ENCODE measurements around the gene VARS1.

VARS1 gene

DNA sequence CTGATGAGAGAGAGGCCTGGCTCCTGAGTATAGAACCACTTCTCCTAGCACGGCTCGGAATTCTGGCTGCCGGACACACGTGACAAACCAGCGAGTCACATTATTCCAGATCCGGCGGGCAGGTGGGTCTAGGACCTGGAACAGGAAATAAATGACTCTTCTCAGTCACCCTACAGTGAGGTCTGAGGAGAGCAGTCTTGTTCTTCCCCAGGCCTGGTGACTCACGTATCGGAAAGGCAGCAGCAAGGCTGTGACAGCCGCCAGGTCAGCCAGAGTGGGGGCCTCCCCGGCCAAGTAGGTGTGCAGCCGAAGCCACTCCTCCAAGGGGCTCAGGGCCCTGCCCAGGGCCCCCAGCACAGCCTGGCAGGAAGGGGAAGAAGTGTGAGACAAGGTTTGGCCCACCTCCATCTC lies 2.8 kb downstream of the VARS1 start:
- no peak for DNase-seq

DNA sequence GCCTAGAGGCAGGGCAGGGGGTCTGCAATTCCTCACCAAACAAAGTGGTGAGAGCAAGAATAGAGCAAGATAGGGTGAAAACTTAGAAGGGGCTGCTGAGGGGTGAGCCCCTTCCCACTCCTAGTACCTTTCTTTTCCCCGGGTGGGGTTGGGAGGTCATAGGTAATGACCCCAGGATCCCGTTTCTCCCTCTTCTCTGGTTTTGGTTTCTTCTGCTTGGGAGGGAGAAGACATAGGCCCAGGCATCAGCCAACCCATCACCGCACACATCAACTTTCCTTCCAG lies 3.5 kb downstream of the VARS1 start:
- no peak for DNase-seq

DNA sequence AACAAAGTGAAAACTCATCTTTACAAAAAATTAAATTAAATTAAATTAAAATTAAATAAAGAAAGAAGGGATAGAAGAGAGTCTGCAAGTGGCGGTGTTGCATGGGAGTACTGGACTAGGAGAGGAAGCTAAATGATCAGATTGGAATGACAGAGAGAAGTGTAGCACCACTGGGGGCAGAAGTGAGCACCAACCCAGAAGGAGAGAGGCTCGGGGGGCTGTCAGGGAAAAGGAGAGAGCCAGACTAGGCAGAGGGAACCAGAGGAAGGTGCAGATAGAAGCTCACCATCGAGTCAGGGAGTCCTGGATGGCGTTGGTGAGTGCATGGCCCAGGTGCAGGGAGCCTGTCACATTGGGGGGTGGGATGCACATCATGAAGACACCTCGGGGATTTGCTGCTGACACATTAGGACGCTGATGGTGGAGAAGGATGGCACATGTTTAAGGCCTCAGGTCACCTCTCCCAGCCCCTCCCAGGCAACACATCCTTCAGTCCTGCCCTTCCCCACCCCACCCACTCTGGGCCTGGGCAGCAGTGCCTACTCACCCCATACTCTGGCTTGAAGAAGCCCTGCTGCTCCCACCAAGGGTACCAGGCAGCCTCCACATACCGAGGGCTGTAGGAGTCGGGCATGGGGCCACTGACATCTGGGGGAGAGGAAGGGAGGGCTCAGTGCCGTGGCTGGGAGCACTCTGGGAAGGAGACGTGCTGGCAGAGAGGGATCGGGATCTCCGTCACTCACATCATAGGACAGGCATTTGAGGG lies 4.0 kb downstream of the VARS1 start:
- DNase-seq: no peak

DNA sequence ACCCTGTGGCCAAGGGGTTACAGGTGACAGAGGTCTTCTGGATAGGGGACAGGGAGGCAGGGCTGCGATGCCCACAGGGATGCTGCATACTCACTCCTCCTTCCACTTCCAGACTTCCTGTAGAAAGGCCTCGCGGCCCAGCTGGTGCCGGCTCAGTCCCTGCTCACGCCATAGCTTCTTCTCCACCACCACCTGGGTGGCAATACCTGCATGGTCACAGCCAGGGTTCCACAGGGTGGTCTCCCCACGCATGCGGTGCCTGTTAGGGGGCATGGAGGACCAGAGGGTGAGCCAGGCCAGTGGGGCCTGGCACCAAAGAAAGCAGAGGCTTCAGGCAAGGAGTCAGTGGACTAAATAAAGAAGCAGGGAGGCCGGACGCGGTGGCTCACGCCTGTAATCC lies 10.1 kb downstream of the VARS1 start:
- no peak for DNase-seq

DNA sequence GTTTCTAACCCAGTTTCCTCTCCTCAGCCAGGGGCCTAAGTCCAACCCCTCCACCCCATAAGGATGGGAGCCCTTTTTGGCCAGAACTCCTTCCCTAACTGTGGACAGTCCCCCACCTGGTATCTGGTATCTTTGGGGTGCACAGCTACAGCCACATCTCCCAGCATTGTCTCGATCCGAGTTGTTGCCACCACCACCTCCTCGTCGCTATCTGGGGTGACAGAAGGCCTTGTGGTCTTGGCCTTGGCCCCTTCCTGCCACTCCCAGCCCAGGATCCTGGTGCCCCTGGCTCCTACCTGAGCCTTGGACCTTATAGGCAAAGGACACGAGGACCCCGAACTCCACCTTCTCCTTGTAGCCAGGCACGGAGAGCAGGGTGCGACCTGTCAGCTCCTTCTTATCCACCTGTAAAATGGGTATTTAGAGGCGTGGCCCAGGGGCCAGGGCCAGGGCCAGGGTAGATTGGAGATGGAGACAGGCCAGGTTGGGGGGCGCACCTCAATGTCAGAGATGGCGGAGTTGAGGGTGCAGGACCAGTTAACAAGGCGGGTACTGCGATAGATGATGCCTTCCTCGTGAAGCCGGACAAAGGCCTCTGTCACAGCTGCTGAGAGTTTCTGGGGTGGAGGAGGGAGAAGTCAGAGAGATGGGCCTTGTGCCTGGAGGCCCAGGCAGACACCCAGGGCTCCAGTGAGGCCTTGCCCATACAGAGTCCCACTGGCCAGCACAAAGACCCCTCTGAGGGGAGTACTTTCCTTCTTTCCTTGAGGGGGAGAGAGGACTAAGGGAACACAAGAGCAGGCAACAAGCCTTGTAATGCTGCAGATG lies 11.2 kb downstream of the VARS1 start:
- DNase-seq: no peak

DNA sequence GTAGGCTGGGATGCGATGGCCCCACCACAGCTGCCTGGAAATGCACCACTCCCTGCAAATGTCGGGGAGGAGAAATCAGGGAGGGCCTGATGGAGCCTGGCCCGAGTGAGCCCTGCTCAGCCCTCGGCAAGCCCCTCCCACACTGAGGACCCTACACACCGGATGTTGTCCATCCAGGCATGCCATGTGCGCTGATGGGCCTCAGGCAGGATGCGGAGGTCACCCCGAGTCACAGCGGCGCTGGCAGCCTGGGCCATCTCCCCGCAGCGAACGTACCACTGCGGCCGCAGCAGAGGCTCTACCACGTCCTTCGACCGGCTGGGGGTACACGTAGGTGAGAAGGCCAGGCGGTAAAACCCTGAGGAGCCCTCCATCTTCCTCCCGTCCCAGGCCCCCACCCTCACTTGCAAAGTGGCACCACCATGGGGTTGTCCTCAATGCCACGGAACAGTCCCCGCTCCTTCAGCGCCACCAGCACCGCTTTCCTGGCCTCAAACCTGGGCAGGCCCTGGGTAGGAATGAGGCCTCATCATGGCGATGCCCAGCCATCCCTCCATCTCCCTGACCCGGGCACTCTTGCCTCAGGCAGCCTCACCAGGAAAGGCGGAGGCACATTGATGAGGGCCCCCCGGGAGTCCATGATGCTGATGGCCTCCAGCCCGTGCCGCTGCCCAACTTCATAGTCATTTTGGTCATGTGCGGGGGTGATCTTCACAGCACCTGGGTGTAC lies 13.3 kb downstream of the VARS1 start:
- DNase-seq: no peak

DNA sequence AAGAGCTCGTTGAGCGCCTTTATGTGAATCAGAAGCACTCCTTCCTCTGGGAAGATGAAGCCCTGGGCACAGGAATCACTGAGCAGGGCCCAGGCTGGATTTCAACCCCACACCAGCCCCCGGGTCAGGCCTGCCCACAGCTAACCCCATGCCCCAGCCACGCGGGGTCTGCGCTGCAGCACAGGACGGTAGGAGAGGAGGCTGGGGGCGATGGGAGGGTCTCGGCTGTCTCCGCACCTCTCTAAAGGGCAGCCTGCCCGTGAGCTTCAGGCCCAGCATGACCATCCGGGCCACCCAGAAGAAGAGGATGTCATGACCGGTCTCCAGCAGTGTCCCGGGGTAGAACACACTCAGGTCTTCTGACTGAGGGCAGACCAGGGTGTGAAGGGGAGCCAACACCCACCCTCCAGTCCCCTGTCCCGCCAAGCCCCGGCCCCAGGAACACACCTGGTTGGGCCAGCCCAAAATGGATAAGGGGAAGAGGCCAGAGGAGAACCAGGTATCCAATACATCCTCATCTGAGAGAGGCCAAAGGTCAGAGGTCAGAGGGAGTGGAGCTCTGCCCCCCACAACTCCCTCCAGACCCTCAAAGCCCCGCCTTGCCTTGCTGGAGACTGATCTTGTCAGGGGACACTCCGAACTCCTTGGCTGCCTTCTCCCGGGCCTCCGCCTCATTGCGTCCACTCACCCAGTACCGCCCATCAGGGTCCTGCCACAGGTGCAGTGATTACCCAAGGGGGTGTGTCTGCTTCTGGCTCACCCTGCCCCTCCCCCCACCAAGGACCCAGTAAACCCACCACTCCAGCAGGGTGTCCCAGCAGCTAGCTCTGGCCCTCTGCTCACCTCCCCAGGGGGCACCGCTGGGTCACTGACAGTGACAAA lies 14.1 kb downstream of the VARS1 start:
- no peak for DNase-seq

DNA sequence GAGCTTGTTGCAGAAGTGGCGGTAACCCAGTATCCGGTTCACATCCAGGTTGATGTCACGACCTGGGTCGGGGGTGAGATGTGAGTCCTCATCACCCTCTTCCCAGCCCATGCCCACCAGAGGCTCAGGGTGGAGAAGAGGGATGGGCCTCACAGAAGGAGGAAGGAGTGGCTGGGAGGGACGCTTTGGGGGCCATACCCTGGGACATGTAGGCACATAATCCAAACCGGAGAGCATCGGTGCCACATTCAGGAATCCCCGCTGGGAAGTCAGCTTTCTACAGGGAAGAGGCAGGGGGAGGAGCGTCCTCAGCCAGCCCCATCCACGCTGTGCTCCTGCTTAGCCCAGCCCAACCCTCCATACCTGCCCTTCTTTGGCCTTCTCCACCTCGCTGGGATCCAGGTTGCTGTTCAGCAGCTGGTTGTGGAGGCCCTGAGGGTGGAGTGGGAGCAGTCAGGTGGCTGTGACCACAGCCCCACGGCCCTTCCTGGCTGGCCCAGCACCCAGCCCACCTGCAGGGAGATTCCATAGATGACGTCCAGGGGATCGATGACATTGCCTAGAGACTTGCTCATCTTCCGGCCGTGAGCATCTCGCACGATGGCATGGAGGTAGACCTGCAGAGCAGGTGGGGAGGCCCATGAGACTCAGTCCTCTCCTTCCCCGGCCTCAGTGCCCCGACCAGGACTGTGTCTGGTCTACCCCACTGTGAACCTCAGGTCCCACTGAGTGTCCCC lies 14.9 kb downstream of the VARS1 start:
- DNase-seq: no peak

DNA sequence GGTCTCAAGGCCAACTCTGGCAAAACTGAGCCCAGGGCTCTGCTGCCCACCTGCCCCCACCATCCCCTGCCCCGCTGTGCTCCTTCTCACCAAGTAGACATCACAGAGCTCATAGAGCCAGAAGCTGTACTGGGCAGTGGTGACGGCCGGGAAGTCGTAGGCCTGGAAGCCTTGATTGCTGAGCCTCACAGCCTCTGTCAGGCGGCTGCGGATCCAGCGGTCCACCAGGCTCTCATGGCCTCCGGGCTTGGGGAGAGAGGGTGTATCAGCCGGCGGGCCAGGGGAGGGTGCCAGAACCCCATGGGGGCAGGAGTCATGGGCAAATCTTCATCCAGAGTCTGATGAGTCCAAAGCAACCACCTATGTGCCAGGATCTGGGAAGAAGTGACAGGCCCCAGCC lies 15.6 kb downstream of the VARS1 start:
- DNase-seq: no peak

DNA sequence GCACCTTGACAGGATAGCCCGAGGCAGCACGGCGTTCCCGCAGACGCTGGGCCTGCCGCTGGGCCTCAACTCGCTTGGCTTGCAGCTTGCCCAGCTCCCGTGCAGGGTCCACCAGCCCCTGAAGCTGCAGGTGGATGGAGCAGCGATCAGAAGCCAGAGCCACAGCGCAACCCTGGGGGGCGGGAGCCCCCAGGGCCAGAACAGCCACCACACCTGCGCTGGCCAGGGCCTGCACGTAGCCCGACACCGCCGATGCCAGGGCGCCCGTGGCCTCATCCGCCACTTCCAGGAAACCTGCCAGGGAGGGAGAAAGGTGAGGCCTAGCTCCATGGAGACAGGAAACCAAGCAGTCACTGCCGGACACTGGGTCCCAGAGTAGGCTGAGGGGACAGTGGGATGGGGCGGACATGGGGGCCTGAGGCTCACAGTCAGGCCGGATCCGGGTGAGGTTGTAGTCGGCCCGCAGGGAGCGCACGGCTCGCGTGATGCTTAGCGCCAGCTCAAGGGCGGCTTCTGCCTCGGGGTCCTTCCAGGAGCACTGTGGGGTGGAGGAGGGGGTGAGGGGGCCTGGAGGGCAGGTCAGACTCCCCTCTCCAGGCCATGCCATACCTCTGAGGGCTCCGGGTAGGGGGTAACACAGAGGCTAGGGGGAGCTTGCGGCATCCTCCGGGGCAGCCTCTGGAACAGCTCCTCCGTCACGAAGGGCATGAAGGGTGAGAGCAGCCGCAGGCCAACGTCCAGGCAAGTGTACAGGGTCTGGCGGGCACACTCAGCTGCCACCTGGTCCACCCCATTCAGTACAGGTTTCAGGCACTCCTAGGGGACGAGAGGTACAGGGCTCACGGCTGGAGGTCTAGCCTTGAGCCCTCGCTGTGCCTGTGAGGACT lies 16.3 kb downstream of the VARS1 start:
- DNase-seq: no peak

DNA sequence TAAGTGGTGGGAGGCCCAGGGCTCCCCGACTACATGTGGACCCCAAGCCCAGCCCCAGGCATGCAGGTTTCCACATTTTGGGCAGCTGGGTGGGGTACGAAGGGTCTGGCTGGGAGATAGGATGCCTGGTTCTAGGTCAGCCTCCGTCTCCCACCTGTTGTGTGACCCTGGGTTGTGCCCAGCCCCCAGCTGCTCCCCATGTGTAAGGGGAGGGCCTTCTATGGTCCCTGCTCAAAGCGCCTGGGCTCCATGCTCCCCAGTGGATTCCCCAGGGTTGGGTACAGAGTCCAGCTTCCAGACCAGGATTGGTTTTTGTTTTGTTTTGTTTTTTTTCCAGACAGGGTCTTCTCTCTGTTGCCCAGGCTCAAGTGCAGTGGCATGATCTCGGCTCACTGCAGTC lies 17.4 kb downstream of the VARS1 start:
- DNase-seq: no peak

DNA sequence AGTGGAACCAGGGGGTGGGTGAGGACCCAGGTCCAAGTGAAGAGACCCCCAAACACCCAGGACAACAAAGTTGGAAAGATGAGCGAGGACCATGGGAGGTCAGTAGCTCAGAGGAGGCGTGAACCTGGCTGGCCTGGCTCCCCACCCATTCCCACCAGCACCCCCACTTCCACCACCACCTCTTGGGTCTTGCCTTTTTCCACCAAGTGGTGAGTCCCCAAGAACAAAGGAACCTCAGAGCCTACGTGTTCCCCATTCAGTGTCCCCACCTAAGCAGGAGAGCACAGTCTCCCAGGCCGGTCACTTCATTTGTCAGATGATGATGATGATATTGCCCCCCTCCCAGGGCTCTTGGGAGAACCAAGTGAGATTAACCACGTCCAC lies 17.9 kb downstream of the VARS1 start:
- DNase-seq: no peak

DNA sequence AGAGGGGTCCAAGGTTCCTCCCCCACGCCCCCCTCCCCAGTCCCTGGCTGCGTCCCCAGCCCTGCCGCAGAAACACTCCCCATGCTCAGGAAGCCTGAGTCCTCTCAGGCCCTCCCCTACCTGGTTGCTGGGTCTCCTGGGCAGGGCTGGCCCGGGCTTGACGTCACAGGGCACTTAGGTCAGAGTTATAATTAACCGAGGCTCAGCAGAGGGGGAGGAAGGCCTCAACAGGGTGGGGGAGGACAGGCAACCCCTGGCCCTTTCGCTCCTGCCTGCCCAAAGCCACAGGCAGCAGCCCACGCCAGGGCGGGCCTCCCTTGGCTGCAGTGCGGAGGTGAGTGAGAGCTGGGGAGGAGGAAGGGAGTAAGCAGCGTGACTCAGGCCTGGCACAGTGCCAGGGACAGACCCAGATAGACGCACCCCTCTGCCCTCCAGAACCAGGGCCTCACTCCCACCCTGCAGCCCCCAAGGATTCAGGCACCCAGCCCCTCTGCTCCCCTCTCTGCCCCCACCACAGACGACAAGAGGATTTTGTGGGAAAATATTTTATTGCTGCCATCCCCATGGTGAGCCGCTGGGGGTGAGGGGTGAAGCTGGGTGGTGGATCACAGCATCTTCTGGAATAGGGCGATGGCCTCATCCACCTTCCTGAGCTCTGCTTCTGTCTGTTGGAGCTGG lies 18.4 kb downstream of the VARS1 start, which contains the start of gene VWA7:
TSS of gene VWA7 (minus strand) at position 340 of the 678 bp plus-strand sequence. CDS start 549 bp downstream, outside the sequence.
- peak; percentile 34 to 81 (median 48) for DNase-seq

DNA sequence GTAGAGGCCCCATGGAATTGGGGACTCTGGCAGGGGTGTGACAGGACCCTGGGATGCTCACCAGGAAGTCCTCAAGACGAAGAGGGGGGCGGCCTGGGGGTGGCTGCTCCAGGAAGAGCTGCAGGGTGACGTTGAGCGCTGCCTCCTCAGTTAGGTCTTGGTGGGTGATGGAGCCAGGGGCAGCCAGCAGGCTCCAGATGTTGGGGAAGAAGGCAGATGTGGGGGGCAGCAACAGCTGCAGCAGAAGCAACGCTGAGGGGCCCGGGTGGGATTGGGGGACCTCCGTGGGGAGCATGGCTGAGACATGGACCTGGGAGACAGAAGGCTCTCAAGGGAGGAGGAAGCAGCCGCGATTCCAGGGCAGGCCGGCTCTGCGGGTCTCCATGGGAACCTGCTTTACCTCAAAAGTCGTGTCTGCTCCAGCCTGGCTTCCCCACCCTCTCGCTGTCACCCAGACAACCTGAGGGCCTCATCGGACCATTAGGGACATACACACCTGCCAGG lies 19.0 kb downstream of the VARS1 start:
- DNase-seq: no peak

DNA sequence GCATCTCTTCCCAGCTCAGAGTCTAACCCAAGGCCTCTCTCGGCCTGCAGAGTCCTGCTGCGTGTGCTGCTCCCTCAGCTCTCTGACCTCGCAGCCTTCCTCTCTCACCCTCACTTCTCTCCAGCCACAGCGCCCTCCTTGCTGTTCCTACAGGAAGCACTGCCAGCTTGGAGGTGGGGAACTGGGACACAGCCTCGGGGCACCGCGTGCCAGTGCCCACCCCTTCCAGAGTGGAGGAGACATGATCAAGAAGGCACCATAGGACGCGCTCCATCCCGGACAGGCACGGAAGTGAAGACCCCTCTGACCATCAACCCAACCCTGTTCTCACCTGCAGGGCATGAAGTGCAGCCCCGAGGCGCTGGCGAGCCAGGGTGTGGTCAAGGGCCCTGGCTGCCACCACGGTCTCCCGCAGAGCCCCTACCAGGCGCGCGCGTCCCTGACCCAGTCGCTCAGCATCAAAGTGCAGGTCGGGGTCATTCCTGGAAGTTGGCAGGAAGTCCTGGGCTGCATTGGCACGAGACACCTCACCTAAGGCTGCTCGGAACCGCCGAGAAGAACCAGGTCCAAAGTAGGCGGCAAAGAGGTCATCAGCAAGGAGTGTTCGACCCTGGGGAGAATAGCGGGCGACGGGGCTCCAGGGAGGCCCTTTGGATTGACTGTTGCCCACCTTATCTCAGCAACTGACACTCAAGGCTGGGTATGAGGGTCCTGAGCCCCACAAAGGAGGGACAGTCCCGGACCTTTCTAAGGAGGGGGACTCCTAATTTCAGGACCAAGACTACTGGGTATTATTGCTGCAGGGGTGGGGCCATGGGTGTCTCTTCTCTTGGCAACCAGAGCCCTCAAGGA lies 19.7 kb downstream of the VARS1 start:
- DNase-seq: no peak

DNA sequence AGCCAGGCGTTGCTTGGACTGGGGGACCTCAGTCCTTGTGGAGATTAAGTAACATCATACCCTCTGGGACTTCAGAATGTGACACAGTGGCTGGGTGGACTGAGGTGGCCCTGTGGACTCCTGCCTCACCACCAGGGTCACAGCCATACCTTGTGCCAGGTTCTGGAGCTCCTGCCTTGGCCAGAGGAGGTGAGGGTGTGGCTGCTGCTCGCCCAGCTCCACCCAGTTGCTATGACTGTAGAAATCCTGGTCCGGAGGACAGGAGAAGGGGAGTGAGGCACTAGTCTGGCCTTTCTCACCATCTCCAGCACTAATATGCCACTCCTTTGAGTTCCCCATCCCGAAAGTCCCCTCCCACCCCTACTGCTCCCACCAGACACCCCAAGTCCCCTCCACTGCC lies 20.4 kb downstream of the VARS1 start:
- DNase-seq: no peak

DNA sequence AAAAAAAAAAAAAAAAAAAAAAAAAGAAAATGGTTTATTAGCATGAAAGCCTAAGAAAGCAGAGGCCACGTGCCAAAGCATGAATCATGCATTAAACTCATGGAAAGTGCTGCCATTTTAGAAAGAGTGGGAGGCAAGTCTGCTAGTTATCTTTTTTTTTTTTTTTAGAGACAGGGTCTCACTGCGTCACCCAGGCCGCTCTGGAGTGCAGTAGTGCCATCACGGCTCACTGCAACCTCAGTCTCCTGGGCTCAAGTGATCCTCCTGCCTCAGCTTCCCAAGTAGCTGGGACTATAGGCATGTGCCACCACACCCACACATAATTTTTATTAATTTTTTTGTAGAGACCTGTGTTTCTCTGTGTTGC lies 23.6 kb downstream of the VARS1 start:
- no peak for DNase-seq

DNA sequence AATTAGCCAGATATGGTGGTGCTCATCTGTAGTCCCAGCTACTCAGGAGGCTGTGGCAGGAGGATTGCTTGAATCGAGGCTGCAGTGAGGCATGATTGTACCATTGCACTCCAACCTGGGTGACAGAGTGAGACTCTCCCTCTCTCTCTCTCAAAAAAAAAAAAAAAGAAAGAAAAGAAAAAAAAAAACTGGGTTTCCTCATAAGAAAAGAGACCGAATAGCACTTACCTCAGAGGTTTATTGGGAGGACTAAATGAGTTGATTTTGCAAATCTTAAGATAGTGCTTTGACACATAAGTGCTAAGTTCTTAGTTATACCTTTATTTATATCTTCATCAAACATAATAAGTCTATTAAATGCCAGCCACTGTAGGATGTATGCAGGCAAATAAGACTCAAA lies 24.7 kb downstream of the VARS1 start:
- no peak for DNase-seq
